CD4-positive, alpha-beta T cell treated with Interleukin-2 at 100 ng/mL for 4 hours (primary cell): ENCODE data around the gene NOP10.

Source experiments
- DNase-seq: peaks from one replicate; pipeline ENCODE4 v3.0.0-alpha.2; 2020; ENCODE audit warnings: low spot score

The NOP10 gene

GRCh38 chr15:34332553-34333120 is 10.3 kb downstream of the NOP10 start:
- no peak for DNase-seq

- DNase-seq = peak; percentile 63
Measured at GRCh38 chr15:34331809-34332208, 11.1 kb downstream of the NOP10 start.

- DNase-seq = no peak
Measured at GRCh38 chr15:34330279-34330678, 12.7 kb downstream of the NOP10 start.

GRCh38 chr15:34329006-34329405 is 13.9 kb downstream of the NOP10 start:
- no peak for DNase-seq

GRCh38 chr15:34327906-34328305 is 15.0 kb downstream of the NOP10 start:
- no peak for DNase-seq

GRCh38 chr15:34325368-34325767 is 17.6 kb downstream of the NOP10 start:
- no peak for DNase-seq

GRCh38 chr15:34324933-34325332 is 18.0 kb downstream of the NOP10 start:
- DNase-seq = no peak

GRCh38 chr15:34323217-34323616 is 19.7 kb downstream of the NOP10 start:
- no peak for DNase-seq

GRCh38 chr15:34318277-34319079 is 24.5 kb downstream of the NOP10 start:
- DNase-seq = peak; percentile 35

GRCh38 chr15:34314491-34315490 is 28.1 kb downstream of the NOP10 start:
- DNase-seq = no peak

- no peak for DNase-seq
Measured at GRCh38 chr15:34311563-34311962, 31.4 kb downstream of the NOP10 start.

- DNase-seq = no peak
Measured at GRCh38 chr15:34304613-34305012, 38.3 kb downstream of the NOP10 start.

GRCh38 chr15:34301058-34301457 is 41.9 kb downstream of the NOP10 start:
- DNase-seq = no peak

- DNase-seq = no peak
Measured at GRCh38 chr15:34297059-34297458, 45.9 kb downstream of the NOP10 start.

- DNase-seq = no peak
Measured at GRCh38 chr15:34292621-34293020, 50.3 kb downstream of the NOP10 start.
